ENCODE results near the gene MRPL52. TPM values are rescaled to one million over a fixed set of nuclear protein-coding genes. Genes with fewer than 3 reads are reported as not detected.
A peak's percentile ranks its signal among the peaks of the same experiment; 100 is the strongest.

MRPL52 gene
- total and polyA plus RNA-seq, 12 donors: 58.3 to 390 (median 111) TPM

DNA sequence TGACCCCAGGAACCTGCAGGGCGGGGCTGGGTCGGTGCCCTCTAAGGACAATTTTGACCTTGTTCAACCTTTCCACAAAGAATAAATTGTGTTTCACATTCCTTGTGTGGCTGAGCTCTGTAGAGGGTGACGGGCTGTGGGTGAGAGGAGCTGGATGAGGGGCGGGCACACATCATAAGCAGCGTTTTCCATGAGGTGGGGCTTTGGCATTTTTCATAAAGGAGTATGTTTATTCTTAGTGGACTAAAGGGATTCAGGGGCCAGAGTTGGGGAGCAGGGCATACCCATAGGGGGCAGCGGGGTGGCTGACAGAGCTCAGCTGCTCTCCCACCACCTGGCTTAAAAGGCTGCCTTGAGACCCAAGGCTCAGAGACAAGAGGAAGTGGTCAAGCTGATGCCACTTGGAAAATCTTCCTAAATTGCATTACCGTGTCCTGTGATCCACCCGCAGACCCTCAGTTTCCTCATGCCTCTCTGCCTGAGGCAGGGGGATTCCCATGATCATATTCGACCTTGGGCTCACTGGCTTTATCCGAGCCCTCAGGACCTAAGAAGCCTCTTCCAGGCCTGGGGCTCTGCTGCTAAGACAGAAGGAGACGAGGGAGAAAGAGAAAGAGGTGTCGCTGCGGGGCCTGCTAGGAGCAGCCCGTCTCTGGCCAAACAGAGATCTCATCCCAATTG is 18.1 kb downstream of the MRPL52 start:
- Histone ChIP-seq H3K9me3 (replicated peaks in 1 of 3) (no peaks in the 10 kb centered on the region), H3K27me3 (no peaks in the 10 kb centered on the region), H3K4me3 (no peak overlapping the region), H3K36me3 (replicated peaks in 1 of 2) (peaks cover 0 to 41% of the 10 kb centered on the region in 2 donors), H3K27ac (peak overlapping the region in 2 of 5 donors; percentile 76 to 84), H3K4me1 (replicated peaks in 1 of 2) (peaks cover 5 to 46% of the 10 kb centered on the region in 2 donors)
- intact Hi-C loops (cut with DNase I): no loop called here
- DNase-seq: peak in 1 of 7 donors; percentile 22
- no peak for TF ChIP-seq POLR2A (IDR thresholded peaks at IDR 0.05)
- TF ChIP-seq, protein P1, sequence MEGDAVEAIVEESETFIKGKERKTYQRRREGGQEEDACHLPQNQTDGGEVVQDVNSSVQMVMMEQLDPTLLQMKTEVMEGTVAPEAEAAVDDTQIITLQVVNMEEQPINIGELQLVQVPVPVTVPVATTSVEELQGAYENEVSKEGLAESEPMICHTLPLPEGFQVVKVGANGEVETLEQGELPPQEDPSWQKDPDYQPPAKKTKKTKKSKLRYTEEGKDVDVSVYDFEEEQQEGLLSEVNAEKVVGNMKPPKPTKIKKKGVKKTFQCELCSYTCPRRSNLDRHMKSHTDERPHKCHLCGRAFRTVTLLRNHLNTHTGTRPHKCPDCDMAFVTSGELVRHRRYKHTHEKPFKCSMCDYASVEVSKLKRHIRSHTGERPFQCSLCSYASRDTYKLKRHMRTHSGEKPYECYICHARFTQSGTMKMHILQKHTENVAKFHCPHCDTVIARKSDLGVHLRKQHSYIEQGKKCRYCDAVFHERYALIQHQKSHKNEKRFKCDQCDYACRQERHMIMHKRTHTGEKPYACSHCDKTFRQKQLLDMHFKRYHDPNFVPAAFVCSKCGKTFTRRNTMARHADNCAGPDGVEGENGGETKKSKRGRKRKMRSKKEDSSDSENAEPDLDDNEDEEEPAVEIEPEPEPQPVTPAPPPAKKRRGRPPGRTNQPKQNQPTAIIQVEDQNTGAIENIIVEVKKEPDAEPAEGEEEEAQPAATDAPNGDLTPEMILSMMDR (IDR thresholded peaks at IDR 0.05): no peak
- WGBS, 4 donors: 49 to 66% (median 58%) methylated on average over 7 to 14 of the region's 14 CpGs

DNA sequence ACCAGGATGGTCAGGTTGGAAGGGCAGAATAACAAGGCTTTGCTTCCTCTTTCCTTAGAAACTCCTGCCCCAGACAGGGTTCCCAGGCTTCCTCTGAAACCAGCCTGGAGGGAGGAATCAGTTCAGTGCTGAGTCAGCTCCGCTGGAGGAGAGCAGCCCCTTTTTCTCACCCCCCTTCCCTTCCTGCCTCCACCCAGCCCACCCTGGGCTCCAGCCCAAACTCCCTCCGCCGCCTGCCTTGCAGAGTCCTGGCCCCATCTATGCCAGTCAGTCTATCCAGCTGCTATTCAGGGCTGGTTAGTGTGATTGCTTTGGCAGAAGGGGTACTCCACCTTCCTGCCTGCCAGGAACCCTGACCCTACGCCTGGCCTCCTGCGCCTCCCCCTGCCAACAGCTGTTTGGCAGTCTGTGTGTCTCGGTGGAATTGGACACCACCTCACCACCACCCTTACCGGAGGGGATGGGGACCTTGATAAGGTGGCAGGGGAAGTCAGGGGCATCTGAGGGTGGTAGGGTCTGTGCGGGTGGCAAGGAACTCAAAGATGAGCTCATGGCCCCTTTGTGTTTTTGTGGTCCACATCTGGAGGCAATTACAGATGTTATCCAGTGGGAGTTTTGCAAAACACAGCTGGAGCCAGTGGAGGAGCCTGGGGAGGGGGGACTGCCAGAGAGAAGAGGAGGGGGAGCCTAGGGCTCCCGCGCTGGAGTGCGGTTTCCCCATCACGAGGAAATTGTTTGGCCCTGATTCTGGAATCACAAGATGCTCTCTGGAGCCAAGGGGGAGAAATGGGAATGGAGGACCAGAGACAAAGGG is 18.9 kb downstream of the MRPL52 start:
- intact Hi-C loops (cut with DNase I): no loop called here

DNA sequence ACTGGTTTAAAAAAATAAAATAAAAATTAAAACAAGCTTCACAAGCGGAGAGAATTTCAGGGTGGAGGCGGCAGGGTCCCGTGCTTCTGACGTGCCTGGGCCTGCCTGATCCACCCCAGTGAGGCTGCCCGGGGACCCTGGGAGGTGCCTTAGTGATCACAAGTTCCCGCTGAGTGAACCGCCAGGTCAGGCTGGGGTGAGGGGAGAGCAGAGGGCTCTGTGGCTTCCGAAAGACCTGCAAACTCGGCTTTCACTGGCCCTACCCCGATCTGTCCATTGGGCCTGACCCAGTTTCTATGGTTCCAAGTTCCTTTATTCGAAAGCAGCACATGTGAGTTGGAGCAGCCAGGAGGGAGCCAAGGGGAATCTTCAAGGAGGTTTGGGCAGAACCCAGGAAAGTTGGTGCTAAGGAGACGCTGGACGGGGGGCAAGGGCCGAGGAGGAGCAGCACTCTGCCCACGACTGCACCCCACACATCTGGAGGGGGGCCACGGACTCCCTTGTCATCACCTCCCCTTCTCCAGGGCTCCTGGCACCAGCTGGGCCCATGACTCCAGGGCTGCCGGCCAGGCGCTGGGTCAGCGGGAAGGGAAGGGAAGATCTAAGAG is 19.6 kb downstream of the MRPL52 start:
- Histone ChIP-seq H3K27me3 (no peaks in the 10 kb centered on the region), H3K27ac (peak overlapping the region in 3 of 5 donors; percentile 37 to 84 (median 76)), H3K36me3 (replicated peaks in 1 of 2) (peaks cover 0 to 26% of the 10 kb centered on the region in 2 donors), H3K4me1 (replicated peaks in 1 of 2) (peaks cover 5 to 54% of the 10 kb centered on the region in 2 donors), H3K4me3 (no peak overlapping the region), H3K9me3 (replicated peaks in 1 of 3) (no peaks in the 10 kb centered on the region)
- WGBS, 4 donors: 68 to 82% (median 74%) methylated on average over 10 to 19 of the region's 19 CpGs
- peak in 4 of 7 donors; percentile 29 to 49 (median 36) for DNase-seq
- TF ChIP-seq POLR2A (IDR thresholded peaks at IDR 0.05): no peak
- TF ChIP-seq, protein P1 (IDR thresholded peaks at IDR 0.05): no peak
- intact Hi-C loops (cut with DNase I): no loop called here

More for the DNA sequence above, 18.9 kb downstream of the MRPL52 start:
- no peaks in the 10 kb centered on the region for H3K9me3 ChIP-seq (replicated peaks in 1 of 3)
- peak in 5 of 7 donors; percentile 34 to 61 (median 51) for DNase-seq
- H3K27ac ChIP-seq: peak overlapping the region in 2 of 5 donors; percentile 76 to 84
- H3K4me1 ChIP-seq (replicated peaks in 1 of 2): peaks cover 5 to 53% of the 10 kb centered on the region in 2 donors
- H3K27me3 ChIP-seq: no peaks in the 10 kb centered on the region
- peaks cover 0 to 33% of the 10 kb centered on the region in 2 donors for H3K36me3 ChIP-seq (replicated peaks in 1 of 2)
- no peak overlapping the region for H3K4me3 ChIP-seq
- WGBS, 4 donors: 25 to 43% (median 35%) methylated on average over 12 of the region's 12 CpGs
- TF ChIP-seq, protein P1 (IDR thresholded peaks at IDR 0.05): no peak
- no peak for TF ChIP-seq POLR2A (IDR thresholded peaks at IDR 0.05)

Measured in adrenal gland (tissue), 12 donors.